Activated CD8-positive, alpha-beta memory T cell treated with anti-CD3 and anti-CD28 coated beads for 48 hours (primary cell): ENCODE data around the gene THRSP.
"Not testable (repeated sequence)": the region's sequence is repeated elsewhere in the genome, so short reads cannot be mapped to it uniquely, and the experiment has no call there.

ENCODE experiments used
- DNase-seq, 3 experiments: peaks; one replicate each; pipeline ENCODE4 v3.0.0-alpha.2; 2020; ENCODE audit warnings: low read depth in 2 of 3, low spot score in 2 of 3

THRSP gene

DNA sequence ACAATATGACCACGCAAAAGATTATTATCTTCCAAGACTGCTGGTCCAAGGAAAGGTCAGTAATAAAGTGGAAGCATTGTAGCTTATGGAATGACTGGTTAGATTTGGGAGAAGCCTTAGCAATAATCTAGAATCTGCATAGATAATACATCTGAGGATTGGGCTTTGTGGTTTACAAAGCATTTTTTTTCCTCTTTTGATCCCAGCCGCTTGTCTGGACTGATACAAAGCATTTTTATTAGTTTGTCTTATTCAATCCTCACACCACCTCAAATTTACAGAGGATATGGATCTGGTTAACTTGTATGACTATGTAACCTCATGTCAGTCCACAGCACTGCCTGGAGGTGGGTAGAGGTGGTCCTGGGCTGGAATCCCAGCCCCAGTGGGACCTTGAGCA is 990 bp upstream of the THRSP start:
- no peak for DNase-seq

DNA sequence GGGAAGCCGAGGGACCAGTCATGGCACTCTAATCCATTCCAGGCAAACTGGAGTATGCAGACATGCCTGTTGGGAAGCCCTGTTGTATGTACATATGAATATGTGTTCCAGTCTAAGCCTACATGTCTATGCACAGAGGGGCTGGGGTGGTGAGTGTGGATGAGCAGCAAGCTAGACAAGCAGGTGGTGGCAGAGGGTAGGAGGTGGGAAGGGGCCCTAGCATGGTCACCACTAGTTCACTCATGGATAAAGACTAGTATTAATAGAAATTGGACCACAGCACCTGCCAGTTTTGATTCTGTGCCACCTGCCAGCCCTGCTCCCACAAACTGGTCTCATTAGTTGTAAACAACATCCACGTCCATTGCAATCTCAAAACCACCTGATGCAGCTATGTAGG is 1.5 kb downstream of the THRSP start:
- no peak for DNase-seq

DNA sequence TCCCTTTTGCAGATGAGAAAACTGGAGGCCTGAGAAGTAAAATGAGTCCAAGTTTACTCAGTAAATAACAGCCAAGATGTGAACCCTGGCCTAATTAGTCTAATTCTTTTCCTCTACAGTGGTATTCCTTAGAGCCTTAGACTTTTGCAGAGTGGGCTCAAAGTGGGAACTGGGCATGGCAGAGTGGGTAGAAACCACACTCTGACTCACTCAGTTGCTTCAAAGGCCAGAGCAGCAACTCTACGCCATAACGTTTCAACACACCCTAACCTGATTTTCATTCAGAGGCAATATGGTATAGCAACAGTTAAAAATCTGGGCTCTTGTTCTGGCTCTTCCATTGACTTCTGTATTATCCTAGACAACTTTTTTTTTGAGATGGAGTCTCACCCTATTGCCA is 2.8 kb downstream of the THRSP start:
- DNase-seq, result no peak

DNA sequence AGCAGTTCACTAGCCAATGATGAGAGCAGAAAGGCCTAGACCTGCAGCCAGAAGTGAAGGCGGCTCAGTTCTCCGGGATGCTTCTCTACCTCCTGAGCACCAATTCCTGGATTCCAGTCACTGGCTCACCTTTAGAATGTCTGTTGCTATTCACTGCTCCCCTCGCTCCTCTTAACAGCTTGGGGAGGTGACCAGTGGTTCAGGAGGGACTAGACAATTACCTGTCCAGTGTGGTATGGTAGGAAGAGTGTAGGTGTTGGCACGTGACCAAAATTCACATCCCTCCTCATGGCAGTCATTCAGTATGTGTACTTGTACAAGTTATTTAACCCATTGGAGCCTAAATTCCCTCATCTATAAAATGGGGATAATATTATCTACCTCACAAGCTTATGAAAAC is 4.0 kb downstream of the THRSP start:
- no peak for DNase-seq

DNA sequence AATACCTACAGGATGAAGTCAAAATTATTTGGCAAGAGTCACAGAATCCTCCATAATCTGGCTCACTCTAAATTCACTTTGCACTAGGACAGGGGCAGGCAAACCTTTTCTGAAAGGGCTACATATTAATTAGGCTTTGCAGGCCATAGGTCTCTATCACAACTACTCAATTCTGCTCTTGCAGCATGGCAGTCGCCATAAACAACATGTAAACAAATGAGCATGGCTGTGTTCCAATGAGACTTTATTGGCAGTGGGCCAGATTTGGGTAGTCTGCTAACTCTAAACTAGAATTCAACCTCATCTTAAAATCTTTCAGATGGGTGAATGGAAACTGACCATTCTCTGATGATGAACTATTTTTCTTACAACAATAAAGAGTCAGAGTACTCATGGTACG is 5.8 kb downstream of the THRSP start:
- DNase-seq, result no peak

DNA sequence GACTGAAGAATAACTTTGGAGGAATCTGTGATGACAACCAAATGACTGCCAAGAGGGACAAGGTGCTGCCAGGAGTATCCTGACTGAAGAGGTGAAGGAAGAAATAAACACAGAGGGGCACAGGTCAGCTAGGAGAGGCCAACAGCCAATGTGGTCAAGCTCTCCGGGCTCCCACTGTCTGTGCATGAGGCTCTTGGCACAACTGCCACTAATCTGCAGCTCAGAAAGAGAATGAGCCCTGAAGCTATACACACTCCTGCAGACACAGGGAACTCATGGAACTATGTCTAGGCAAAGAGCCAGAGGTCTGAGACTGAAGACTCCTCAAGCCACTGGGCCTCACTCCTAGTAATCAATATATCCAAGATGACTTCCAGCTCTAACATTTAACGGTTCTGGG is 7.0 kb downstream of the THRSP start:
- DNase-seq, result no peak

DNA sequence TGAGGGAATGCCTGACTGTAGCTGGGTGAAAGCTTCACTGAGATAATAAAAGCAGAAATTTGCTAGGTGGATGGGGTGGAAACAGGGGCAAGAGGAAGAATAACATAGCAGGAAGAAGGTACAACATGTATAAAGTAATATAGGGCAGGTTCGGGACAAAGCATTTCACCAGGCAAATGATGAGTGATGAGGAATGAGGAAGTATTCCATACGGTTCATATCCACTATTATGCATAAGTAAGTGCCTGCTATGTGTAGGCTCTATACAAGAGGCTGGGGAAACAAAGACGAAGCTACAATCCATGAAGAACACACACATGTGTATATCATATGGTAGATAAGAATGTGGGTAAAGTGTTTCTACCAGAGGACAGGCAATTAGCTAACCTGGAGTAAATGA is 8.1 kb downstream of the THRSP start:
- no peak for DNase-seq

DNA sequence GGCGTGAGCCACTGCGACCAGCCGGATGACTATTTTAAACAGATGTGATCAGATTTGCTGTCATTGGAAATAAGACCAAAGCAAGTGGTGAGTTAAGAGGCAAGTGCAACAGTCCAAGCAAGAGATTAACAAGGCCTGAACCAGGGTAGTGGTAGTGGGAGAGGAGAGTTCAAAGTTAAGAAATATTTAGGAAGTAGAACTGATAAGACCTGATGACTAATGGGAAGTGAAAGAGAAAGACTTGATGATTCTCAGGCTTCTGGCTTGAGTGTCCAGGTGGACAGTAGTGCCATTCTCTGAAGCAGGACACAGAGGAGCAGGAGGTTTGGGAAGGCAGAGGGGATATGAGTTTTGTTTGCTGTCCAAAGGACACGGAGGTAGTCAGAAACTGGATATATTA is 8.8 kb downstream of the THRSP start:
- DNase-seq, result no peak

DNA sequence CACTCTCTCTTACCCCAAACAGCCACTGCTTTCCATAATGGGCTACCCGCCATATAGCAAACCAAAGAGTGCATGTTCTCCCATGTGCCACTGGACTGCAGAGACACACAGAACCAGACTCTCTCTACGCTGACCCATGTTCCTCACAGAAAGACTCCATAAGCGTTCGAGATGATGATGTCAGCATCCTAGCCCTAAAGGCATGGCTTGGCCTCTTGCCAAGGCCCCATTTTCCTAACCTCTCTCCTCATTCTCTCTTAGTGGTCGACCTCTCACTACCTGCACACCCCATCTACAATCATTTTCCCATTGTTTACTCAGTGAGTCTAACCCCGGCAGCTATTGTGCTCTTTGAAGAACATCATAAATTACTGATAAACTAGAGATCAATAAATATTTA is 11.1 kb downstream of the THRSP start:
- no peak for DNase-seq

DNA sequence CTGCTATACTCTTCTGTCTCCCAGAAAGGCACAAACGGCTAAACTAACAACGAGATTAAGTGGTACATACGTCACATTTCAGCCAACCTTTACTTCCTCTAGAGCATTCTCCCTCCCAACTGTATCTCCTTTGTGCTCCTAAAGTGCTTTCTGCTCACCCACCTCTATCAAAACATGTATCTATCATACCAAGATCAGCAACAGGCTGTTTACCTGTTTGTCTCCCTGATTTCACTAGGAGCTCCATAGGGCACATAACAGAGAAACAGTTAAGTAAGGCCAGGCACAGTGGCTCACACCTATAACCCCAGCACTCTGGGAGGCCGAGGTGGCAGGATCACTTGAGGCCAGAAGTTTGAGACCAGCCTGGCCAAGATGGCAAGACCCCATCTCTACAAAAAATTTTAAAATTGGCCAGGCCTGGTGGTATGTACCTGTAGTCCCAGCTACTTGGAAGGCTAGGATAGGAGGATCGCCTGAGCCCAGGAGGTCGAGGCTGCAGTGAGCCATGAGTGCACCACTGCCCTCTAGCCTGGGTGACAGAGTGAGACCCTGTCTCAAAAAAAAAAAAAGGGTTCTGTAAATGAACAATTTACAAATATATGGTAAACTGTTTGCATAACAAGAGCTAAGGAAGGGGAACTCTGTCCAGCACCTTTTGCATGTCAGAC is 13.2 kb downstream of the THRSP start:
- DNase-seq, result no peak

DNA sequence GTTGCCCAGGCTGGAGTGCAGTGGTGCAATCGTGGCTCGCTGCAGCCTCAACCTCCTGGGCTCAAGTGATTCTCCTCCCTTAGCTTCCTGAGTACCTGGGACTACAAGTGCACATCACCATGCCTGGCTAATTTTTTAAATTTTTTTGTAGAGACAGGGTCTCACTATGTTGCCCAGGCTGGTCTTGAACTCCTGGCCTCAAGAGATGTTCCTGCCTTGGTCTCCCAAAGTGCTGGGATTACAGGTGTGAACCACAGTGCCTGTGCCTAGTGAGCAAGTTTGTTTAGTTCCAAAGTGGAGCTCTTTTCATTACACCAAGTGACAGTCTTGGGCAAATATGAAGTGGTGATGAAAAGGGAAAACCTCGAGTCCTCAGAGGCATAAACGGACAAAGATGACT is 13.9 kb downstream of the THRSP start:
- DNase-seq, result not testable (repeated sequence)

DNA sequence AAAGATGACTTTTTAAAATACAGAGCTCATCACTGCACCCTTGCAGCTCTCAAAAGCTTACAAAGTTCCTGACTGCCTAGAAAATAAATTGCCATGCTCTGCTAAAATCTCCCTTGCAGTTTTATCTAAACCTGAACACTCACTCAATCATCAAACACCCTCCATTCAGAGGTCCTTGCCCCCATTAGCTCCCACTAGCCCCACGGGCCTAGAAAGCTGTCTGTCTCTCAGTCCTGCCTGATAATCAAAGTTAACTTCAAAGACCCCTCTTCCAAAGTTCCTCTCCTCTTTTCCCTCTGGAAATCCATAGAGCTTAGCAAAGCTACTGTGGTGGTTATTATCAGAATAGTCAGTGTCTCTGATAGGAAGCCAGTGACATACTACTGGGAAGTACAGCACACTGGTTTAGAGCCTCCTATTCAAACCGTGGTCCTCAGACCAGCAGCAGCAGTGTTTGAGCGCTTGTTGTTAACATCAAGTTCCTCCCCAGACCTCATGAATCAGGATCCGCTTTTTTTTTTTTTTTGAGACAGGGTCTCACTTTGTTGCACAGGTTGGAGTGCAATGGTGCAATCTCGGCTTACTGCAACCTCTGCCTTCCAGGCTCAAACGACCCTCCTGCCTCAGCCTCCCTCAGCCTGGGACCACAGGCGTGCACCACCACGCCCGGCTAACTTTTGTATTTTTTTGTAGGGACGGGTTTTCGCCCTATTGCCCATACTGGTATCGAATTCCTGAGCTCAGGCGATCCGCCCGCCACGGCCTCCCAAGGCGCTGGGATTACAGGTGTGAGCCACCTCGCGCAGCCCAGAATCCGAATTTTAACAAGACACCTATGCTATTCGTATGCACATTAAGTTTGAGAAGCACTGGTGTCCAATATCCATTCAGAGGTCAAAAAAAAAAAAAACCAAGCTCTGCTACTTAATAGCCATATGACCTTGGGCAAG is 14.8 kb downstream of the THRSP start:
- DNase-seq, result no peak

DNA sequence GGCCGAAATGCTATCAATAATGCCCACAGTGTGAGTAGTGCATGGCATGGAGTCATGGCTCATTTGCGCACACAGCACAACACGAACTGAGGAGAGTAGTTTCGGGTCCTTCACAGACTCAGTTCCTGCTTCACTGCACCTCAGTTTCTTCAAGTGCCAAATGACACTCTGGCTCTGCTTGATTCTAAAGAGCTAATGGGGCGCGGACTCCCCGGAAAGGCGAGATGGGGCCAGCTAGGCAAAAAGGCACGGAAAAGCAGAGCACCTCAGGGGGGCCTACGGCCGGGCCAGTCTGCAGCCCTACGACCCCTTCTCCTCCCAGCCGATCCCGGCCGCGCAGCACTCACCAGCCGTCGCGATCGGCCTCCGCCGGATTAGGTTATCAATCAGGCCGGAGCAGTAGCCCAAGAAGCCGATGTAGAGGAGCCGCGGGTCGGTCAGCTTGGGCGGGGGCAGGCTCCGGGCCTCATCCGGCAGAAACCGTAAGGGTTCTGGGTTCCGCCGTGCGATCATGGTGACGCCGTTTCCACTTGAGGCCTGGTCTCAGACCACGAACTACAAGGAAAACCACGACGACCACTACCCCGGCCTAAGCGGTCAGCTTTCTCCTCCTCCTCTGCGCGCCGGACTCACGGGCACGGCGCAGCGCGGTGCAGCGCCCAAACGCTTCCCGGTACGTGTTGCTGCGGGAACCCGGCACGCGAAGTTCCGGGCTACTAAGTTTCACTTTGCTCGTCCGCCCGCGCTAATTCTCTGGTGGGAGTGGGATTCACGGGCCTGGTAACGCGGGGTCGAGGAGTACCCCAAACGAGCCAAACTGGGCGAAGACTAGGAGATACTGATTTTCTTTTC is 15.8 kb downstream of the THRSP start, which contains the start of gene NDUFC2:
TSS of gene NDUFC2 (minus strand) at position 631 of the 852 bp plus-strand sequence. CDS start at position 513, 118 bp downstream.
- peak; percentile 41 to 55 (median 53) for DNase-seq

DNA sequence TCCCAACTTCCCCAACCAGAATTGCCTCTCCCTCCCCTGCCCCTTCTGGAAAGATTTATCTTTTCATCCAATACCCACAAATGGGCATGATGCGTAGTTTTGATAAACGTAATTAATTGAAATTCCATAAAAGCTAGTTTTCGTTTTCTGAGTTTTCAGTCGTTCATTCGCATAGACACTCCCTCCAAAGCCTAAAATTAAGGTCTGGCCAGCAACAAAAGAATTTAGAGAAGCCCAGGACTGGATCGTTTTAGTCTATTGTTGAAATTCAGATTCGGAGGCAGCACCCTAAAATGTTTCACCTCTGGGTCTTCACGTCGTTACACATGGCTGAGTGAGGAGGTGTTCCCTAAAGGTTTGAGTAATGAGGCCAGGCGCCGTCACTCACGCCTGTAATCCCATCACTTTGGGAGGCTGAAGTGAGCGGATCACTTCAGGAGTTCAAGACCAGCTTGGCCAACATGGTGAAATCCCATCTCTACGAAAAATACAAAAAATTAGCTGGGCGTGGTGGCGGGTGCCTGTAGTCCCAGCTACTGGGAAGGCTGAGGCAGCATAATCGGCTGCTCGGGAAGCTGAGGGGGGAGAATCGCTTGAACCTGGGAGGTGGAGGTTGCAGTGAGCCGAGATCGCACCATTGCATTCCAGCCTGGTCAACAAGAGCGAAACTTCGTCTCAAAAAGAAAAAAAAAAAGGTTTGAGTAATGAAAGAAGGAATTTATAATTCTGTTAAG is 16.6 kb downstream of the THRSP start:
- no peak for DNase-seq

DNA sequence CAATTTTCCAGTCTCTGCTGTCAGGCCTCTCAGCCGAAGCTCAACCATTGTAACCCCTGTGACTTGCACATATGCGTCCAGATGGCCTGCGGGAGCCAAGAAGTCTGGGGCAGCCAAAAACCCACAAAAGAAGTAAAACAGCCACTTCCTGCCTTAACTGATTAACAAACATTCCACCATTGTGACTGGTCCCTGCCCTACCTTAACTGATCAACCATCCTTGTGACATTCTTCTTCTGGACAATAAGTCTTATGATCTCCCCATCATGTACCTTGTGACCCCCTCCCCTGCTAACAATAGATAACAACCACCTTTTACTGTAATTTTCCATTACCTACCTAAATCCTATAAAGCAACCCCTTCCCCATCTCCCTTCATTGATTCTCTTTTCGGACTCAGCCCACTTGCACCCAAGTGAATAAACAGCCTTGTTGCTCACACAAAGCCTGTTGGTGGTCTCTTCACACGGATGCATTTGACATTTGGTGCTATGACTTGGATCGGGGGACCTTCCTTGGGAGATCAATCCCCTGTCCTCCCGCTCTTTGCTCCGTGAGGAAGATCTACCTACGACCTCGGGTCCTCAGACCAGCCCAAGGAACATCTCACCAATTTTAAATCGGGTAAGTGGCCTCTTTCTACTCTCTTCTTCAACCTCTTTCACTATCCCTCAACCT is 17.3 kb downstream of the THRSP start:
- no peak for DNase-seq

DNA sequence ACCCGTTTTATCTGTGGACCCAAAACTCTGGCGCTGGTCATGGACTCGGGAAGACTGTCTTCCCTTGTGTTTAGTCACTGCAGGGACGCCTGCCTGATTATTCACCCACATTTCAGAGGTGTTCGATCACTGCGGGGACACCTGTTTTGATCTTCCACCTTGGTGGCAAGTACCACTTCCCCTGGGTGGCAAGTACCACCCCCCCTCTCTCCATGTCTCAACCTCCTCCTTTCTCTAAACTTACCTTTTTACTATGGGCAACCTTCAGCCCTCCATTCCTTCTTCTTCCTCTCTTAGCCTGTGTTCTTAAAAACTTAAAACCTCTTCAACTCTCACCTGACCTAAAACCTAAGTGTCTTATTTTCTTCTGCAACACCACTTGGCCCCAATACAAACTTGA is 17.9 kb downstream of the THRSP start:
- no peak for DNase-seq

DNA sequence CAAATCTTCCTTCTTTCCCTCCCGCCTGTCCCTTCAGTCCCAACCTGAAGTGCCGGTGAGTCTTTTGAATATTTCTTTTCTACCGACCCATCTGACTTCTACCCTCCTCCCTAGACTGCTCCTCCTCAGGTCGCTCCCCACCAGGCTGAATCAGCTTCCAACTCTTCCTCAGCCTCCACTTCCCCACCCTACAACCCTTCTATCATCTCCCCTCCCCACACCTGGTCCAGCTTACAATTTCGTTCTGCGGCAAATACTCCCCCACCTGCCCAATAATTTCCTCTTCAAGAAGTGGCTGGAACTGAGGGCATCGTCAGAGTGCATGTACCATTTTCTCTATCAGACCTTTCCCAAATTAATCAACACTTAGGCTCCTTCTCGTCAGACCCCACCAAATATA is 18.5 kb downstream of the THRSP start:
- no peak for DNase-seq

DNA sequence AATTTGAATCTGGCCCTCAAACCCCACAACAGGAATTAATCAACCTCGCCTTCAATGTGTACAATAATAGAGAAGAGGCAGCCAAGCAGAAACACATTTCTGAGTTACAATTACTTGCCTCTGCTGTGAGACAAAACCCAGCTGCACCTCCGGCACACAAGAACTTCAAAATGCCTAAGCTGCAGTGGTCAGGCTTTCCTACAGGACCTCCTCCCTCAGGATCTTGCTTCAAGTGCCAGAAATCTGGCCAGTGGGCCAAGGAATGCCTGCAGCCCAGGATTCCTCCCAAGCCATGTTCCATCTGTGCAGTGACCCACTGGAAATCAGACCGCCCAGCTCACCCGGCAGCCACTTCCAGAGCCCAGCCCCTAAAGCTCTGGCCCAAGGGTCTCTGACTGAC is 19.4 kb downstream of the THRSP start:
- no peak for DNase-seq

DNA sequence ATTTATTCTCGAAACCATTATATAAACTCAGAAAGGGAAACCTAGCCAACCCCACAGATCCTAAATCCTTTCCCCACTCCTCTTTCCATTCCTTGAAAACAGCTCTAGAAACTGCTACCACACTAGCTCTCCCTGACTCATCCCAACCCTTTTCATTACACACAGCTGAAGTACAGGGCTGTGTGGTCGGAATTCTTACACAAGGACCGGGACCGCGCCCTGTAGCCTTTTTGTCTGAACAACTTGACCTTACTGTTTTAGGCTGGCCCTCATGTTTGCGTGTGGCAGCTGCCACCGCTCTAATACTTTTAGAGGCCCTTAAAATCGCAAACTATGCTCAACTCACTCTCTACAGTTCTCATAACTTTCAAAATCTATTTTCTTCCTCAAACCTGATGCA is 20.8 kb downstream of the THRSP start:
- DNase-seq, result not testable (repeated sequence)

DNA sequence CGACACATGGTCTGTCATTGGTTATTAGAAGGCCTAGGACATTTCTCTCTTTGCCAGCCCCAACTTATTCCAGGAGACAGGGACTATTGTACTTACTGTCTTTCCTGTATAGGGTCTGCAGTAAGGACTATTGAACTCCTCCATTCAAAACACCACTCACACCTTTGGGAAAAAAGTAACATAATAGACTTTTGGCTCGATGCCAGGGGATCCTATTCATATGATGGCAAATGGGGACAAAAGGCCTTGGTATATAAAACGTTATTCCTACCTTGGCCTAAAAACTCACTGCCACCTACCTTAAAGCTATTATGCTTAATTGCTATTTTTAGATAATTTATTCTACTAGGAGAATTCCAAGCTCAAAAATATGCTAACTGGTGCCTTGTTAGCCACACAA is 22.3 kb downstream of the THRSP start:
- no peak for DNase-seq
